GM20000 (cell line): ENCODE measurements around the gene CKAP2L.
"Not testable (repeated sequence)": the region's sequence is repeated elsewhere in the genome, so short reads cannot be mapped to it uniquely, and the experiment has no call there.

Experiments used
- DNase-seq: peaks from one replicate; pipeline ENCODE4 v3.0.0; 2012; ENCODE audit warnings: low spot score
- CTCF ChIP-seq: IDR thresholded peaks from 2 replicates; pipeline ENCODE4 v1.5.1; 2012; ENCODE audit warnings: mild to moderate bottlenecking, control low read depth; ENCODE audit errors: extremely low read depth, missing control alignments

The CKAP2L gene

GRCh38 chr2:112720785-112721184, 43.6 kb downstream of the CKAP2L start, which contains the start of gene NT5DC4:
Gene NT5DC4, plus strand, starts transcription at chr2:112721020. Its CDS starts 60 bp downstream, at chr2:112721080.
- no peak for TF ChIP-seq CTCF
- DNase-seq: no peak

GRCh38 chr2:112718863-112719370, 45.5 kb downstream of the CKAP2L start:
- no peak for DNase-seq
- no peak for TF ChIP-seq CTCF

DNA sequence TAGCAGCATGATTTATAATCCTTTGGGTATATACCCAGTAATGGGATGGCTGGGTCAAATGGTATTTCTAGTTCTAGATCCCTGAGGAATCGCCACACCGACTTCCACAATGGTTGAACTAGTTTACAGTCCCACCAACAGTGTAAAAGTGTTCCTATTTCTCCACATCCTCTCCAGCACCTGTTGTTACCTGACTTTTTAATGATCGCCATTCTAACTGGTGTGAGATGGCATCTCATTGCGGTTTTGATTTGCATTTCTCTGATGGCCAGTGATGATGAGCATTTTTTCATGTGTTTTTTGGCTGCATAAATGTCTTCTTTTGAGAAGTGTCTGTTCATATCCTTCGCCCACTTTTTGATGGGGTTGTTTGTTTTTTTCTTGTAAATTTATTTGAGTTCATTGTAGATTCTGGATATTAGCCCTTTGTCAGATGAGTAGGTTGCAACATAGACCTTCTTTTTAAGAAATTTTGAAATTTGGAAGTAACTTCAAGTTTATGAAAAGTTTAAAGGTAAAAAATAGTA, 47.5 kb downstream of the CKAP2L start:
- not testable (repeated sequence) for DNase-seq

DNA sequence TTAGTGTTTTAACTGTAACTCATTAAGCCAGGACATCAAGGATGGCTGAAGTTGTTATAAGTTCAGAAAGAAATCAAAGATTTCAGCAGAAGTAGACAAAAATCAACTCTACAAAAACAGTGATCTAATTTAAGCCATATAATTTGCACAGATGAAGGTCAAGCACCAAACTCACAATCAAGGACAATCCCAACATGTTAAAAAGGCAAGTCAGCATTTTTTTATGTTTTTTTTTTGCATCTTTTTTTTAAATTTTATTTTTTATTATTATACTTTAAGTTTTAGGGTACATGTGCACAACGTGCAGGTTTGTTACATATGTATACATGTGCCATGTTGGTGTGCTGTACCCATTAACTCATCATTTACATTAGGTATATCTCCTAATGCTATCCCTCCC, 48.3 kb downstream of the CKAP2L start:
- not testable (repeated sequence) for DNase-seq

DNA sequence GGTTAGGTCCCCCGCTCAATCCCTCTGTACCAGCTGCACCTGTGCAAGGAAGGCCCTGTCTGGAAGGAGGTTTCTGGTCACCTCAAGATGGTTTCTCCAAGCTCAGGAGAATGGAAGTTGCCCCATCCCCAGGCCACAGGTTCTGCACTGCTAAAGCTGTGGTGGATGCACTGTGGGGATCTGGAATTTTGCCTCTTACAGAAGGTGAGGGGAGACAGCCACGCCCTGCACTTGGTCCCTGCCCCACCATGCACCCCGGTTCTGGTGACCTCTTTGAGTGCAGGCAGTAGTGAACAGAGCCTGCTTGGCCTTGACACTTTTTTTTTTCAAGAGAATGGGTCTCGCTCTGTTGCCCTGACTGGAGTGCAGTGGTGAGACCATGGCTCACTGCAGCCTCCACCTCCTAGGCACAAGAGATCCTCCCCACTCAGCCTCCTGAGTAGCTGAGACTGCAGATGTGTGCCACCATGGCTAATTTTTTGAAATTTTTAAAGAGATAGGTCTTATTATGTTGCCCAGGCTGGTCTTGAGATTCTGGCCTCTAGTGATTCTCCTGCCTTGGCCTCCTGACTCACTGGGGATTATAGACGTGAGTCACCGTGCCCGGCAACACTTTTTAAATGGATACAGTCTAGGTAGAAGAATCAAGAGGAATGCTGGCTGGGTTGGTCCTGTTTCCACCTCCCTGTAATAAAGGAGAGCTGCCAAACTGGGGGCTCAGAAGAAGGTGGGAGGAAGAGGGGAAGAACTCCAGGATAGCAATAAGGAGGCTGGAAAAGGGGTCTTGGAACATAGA, 49.4 kb downstream of the CKAP2L start:
- TF ChIP-seq CTCF: no peak
- DNase-seq: no peak

- DNase-seq: no peak
- TF ChIP-seq CTCF: no peak
These were observed 50.1 kb downstream of the CKAP2L start for GRCh38 chr2:112714331-112714730.

GRCh38 chr2:112713926-112714325, 50.5 kb downstream of the CKAP2L start:
- TF ChIP-seq CTCF: no peak
- DNase-seq: no peak

GRCh38 chr2:112713585-112713925, 50.9 kb downstream of the CKAP2L start:
- TF ChIP-seq CTCF: no peak
- DNase-seq: no peak
